GM19467 (cell line): ENCODE measurements around the gene CHRNA5.
"Not testable (repeated sequence)": the region's sequence is repeated elsewhere in the genome, so short reads cannot be mapped to it uniquely, and the experiment has no call there.

Experiments
- ATAC-seq: cut with Tn5 transposase; IDR thresholded peaks from one replicate; pipeline ENCODE4 v1.9.1; 2021; ENCODE audit warnings: mild to moderate bottlenecking, moderate library complexity; ENCODE audit not compliant: unreplicated experiment

The CHRNA5 gene

DNA sequence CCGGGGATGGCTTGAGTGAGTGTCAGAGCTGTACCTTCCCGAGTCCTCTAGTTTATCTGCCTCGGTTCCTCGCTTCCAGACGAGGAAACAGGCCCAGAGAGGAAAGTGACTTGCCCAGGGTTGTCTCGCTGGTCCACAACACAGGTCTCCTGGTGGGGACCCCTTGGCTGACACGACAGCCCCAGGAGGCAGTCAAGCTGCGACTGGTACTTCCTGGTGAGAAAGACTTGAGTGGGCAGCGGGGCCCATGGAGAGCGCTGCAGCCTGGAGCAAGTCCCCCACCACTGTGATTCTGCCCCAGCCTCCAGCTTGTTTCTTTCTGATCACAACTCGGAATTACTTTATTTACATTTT lies 600 bp upstream of the CHRNA5 start:
- ATAC-seq = peak; percentile 12

- no peak for ATAC-seq
Measured at GRCh38 chr15:78565951-78566774, 843 bp downstream of the CHRNA5 start.

DNA sequence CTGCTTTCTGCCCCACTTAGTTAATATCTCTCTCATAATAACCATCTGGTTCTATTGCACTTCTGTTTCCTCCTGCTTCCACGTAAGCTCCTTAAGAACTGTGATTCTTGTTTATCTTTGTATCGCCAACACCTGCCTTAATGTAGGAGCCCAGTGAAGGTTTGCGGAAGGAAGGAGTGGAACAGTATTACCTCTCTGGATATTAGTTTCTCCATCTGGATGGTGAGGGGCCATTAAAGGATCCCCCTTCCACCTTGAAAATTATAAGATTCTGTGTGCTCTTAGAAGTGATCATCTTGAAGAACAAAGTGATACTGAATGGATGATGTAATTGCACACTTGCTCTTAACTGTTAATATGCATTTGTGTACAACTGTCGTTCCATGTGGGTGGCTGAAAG lies 2.2 kb downstream of the CHRNA5 start:
- ATAC-seq = no peak

- no peak for ATAC-seq
Measured at GRCh38 chr15:78570710-78571109, 5.4 kb downstream of the CHRNA5 start.

- no peak for ATAC-seq
Measured at GRCh38 chr15:78571382-78571781, 6.1 kb downstream of the CHRNA5 start.

GRCh38 chr15:78573416-78573815 lies 8.1 kb downstream of the CHRNA5 start:
- no peak for ATAC-seq

DNA sequence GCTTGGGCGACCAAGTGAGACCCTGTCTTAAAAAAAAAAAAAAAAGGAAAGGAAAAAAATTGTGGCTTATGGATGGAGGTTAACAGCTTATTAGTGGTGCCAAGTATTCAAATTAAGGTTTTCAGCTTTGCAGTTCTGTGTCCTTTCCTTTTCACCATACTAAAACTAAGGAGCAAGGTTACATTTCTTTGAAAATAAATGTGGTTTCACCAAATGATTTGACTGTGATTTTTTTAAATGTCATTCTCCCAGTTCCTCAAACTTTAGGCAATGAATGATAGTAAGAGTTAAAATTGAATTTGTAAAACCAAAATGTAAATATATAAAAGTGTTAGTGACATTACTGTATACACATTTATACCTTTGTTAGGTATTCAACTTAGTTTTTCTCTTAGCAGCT lies 9.6 kb downstream of the CHRNA5 start:
- no peak for ATAC-seq

DNA sequence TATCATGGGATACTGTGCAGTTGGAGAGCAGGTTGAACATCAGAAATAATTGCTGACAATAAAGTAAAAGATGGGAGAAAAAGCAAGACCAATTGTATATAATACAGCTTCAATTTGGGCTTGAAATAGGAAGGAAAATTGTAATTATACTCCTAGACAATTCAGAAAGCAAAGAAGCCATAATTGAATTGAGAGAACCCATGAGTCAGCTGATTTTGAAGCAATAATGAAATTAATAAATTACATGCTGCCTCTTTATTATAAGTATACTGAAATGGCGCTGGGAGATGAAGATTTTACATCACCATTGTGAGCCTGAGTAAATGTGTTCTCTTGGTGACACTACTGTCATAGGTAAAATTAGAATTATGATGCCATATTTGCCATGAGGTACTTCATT lies 32.3 kb downstream of the CHRNA5 start:
- no peak for ATAC-seq

DNA sequence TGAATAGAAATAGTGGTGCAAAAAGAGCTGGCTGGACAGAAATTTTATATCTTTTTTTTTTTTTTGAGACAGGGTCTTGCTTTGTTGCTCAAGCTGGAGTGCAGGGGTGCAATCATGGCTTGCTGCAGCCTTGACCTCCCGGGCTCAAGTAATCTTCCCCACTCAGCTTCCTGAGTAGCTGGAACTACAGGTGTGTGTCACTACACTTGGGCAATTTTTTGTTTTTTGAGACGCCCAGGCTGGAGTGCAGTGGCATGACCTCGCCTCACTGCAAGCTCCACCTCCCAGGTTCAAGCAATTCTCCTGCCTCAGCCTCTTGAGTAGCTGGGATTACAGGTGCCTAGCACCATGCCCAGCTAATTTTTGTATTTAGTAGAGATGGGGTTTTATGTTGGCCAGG lies 33.0 kb downstream of the CHRNA5 start:
- no peak for ATAC-seq

GRCh38 chr15:78599189-78599588 lies 33.9 kb downstream of the CHRNA5 start:
- ATAC-seq = no peak

DNA sequence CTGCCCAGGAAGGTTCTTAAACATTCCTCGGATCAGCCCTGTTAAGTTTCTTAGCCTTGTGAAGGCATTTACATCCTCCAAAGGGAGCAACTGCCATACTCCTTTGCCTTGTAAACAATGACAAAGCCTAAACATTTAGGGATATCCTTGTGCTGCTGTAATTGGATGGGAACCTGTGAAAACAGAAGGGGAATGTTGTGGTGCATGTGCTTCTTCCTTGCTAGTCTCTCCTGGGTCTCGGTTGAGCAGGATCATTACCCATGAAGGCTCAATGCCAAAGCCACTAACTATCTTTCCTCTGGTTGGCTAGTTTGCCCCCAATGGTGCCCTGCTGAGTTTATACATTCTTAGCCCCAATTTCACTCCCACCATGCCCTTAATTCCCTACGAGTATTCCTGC lies 38.1 kb downstream of the CHRNA5 start:
- no peak for ATAC-seq

DNA sequence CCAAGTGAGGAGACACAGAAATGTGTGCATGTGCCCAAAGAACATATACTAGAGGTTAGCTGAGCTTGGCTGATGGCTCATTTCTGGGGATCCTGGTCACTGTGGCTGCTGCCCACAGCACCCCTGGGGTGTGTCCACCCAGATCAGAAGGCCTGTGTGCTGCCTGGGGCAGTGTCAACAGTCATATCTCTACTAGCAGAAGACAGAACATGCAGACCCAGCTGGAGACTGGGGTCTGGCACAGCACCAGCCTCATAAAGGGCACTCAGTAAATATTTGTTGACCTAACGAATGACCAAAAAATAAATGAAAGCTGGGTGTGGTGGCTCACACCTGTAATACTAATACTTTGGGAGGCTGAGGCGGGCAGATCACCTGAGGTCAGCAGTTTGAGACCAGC lies 39.1 kb downstream of the CHRNA5 start:
- no peak for ATAC-seq

- no peak for ATAC-seq
Measured at GRCh38 chr15:78605201-78605600, 39.9 kb downstream of the CHRNA5 start.

GRCh38 chr15:78605680-78606079 lies 40.4 kb downstream of the CHRNA5 start:
- no peak for ATAC-seq

DNA sequence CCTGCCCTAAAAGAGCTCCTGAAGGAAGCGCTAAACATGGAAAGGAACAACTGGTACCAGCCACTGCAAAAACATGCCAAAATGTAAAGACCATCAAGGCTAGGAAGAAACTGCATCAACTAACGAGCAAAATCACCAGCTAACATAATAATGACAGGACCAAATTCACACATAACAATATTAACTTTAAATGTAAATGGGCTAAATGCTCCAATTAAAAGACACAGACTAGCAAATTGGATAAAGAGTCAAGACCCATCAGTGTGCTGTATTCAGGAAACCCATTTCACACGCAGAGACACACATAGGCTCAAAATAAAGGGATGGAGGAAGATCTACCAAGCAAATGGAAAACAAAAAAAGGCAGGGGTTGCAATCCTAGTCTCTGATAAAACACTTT lies 44.2 kb downstream of the CHRNA5 start:
- ATAC-seq = not testable (repeated sequence)

GRCh38 chr15:78614021-78614420 lies 48.7 kb downstream of the CHRNA5 start:
- no peak for ATAC-seq

- no peak for ATAC-seq
Measured at GRCh38 chr15:78615151-78615589, 49.9 kb downstream of the CHRNA5 start.

DNA sequence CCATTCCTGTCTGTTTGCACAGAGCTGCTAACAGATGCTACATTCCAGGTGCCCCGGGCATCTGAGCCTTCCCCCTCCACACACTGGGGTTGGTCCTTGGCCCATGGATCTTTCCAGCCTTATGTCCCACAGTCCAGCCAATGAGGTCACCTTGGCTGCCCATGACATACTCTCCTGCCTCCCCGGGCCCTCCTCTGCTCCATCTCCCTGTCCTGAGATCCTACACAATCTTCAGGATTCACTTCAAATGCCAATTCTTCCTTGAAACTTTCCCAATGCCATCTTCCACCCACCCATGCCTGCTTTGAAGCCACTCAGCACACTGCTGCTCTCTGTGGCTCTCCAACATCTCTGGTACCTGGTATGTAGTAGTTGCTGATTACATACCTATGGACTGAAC lies 51.2 kb downstream of the CHRNA5 start:
- ATAC-seq = no peak

DNA sequence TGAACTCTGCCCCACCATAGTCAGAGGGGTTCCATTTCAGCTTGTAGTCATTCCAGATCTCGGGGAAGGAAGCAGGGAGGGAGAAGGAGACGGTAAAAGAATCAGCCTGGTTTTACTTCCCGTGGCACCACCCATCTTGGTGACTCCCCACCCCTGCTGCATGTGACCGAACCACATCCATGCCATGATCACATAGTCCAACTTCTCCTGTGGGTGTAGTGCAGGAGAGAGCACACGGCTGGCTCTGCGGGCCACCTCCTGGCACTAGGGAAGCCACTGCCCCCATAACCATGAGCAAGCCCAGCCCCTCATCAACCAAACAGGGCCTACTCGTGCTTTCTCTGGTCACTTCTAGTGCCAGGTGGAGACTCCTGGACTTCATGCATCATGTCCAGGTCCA lies 51.8 kb downstream of the CHRNA5 start:
- no peak for ATAC-seq

GRCh38 chr15:78617516-78617915 lies 52.2 kb downstream of the CHRNA5 start:
- ATAC-seq = no peak

- no peak for ATAC-seq
Measured at GRCh38 chr15:78618064-78618463, 52.7 kb downstream of the CHRNA5 start.

DNA sequence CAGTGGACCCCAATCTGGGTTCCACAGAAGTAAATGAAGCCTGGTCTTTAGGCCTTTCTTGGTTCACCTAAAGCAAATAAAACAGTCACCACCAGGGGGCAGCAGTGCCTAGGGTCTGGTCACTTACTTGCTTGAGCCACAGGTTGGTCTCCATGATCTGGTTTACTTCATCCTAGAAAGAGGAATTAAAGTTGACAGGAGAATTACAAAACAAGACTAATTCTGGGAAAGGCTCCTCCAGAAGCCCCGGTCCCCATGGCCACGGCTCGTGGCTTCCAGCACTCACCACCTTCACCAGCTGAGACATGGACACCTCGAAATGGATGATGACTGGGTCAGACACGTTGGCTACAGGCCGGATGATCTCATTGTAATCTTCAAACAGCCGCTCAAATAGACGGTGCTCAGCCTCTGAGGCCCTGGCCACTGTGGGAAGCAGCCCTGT lies 53.2 kb downstream of the CHRNA5 start:
- ATAC-seq = no peak
